ENCODE results near the gene RASL10A.

RASL10A gene

GRCh38 chr22:29302681-29303465, 12.6 kb downstream of the RASL10A start:
- no peak for DNase-seq (ENCODE audit: low read depth)

DNA sequence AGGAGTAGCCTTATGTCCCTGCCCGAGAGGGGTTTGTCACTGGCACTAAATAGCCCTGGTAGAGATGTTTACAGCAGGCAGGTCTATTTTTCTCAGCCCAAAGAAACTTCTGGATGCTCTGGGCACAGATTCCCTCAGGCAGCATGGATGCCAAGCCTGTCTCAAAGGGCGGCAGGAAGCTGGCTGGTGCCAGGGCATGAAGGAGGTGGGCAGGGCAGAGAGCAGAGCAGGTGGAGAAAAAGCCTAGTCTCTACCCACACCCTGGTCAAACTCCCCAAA, 13.2 kb downstream of the RASL10A start:
- DNase-seq (ENCODE audit: low read depth) = no peak

GRCh38 chr22:29301716-29302401, 13.6 kb downstream of the RASL10A start:
- DNase-seq (ENCODE audit: low read depth) = no peak

DNA sequence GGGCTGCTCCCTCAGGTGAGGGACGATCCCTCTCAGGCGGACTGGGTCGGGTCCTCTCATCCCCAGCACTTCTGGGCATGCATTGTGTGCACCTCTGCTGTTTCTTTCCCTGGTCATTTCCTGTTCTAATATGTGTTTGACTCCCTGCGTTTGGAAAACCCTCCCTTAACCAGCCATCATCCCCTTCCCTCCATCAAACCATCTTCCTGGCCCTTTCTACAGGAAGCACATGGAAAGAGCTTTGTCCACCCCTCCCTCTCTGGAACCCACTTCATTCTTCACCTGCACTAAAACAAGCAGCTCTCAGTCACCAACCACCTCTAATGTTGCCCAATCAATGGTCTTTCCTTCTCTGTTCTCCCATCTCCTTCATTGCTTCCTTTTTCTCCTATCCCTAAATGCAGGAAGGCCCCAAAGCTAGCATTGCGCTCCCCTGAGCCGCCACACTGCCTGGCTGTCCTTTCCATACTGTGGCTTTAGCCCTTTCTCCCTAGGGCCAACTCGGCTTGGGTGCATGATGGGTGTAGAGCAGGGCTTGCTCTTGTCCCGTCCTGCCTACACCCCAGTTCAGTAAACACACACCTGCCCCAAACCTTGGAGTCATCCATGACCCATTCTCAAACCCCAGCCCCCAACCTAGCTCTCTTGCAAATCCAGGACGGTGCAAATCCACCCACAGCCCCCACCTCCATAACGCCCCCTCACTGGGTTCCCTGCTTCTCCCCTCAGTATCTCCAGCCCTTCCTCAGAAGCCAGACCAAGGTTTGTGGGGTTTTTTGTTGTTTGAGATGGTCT, 14.5 kb downstream of the RASL10A start:
- no peak for DNase-seq (ENCODE audit: low read depth)

- DNase-seq (ENCODE audit: low read depth) = no peak
These were observed 15.1 kb downstream of the RASL10A start for GRCh38 chr22:29300467-29300806.

- no peak for DNase-seq (ENCODE audit: low read depth)
These were observed 16.2 kb downstream of the RASL10A start for GRCh38 chr22:29299136-29299900.

DNA sequence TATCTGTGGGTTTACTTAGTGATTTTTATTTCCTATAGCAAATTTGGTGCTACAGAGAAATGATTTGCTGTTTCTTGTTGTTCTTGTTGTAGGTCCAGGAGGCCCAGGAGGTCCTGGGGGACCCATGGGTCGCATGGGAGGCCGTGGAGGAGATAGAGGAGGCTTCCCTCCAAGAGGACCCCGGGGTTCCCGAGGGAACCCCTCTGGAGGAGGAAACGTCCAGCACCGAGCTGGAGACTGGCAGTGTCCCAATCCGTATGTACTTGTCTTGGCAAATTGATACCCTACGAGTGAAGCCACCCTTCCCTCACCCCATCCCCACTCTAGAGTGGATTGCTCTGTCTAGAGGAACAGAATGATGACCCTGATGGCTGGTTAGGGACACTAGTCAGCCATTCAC, 16.9 kb downstream of the RASL10A start:
- DNase-seq (ENCODE audit: low read depth) = no peak

DNA sequence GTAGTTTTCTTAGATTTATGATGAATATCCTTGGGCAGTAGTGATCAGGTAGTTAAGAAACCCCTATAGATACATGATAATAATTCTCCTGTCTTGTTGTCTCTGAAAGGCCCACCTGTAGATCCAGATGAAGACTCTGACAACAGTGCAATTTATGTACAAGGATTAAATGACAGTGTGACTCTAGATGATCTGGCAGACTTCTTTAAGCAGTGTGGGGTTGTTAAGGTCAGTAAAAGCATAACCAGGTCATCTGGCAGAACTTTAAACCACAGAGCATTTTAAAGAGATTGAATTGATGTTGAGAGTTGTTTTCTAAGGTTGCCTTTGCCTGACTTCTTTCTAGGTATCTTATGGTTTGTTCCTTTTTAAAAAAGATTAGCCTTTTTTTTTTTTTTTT, 23.1 kb downstream of the RASL10A start:
- no peak for DNase-seq (ENCODE audit: low read depth)

DNA sequence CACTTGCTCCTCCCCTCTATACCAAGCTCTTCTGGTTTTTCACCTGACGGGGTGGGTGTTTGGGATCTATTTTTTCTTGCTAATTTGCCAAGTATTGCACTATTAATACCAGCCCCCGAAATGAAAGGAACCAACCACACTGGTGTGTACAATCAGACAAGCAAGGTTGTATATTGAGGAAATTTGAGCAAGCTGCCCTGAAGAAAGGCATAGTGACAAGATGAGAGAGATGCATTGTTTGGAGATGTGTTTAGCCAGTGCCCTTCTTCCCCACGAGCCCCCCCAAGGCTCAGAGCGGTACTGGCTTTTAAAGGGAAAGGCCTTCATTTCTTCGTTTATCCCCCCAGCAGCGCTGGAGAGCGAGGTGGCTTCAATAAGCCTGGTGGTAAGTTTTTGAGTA, 24.3 kb downstream of the RASL10A start:
- no peak for DNase-seq (ENCODE audit: low read depth)

DNA sequence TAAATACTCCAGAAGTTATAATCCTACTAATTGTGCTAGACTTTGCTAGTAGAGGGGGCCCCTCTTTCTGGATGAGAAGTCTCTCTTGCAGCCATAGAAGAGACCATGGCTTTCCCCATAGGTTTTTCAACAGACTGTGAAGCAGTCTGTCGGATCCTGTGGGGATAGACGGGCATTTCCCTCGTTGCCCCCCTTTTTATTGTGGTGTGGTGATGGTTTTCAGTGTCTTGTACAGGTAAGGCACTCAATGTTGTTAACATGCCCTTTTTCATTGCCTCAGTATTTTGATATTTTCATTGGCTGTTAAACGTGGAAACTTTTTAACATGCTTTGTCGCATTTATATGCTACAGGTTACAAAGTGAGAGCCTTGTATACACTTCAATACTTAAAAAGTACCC, 25.4 kb downstream of the RASL10A start:
- DNase-seq (ENCODE audit: low read depth) = no peak

DNA sequence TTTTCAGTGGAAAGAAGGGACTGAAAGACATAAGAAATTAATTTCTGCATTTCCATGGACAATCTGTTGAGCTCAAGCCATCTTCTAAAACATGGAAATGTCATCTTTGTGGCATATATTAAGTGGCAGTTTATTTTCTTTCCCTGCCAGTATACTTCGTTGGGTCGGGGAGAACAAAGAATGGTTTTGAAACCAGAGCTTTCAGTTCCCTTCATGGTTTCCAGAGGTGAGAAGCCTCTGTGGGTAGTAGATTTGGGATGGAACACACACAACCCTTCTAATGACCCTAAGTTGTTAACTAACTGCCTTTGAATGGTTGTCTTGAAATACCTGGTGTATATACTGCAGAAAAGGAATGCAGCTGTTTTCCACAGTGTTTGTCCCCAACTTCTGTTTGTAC, 26.7 kb downstream of the RASL10A start:
- no peak for DNase-seq (ENCODE audit: low read depth)

DNA sequence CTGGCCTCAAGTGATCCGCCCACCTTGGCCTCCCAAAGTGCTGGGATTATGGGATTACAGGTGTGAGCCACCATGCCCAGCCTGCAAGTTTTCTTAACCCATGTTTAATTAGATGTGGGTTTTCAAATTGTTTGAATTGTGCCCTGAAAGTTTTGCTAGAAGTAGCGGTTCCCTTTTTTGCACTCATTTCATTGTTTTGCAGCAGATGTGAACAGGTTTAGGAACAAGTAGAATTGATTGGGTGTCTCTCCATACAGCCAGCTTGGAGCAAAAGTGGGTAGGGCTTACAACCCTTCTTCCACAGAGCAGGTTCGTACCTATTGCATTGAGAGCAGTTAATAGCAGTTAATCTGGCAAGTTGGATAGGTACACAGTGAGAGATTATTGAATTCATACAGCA, 31.3 kb downstream of the RASL10A start:
- no peak for DNase-seq (ENCODE audit: low read depth)

DNA sequence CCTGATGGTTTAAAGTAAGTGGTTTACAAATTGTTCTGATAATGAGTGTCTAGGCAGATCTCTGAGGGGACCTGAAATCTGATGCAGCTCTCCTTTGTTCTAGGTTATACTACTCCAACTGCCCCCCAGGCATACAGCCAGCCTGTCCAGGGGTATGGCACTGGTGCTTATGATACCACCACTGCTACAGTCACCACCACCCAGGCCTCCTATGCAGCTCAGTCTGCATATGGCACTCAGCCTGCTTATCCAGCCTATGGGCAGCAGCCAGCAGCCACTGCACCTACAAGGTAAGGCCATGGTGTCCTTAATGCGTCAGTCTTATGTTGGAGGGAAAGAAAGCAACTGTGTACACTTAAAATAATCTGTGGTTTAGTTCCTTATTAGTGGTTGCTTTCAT, 37.6 kb downstream of the RASL10A start:
- no peak for DNase-seq (ENCODE audit: low read depth)

GRCh38 chr22:29275819-29276565, 39.5 kb downstream of the RASL10A start:
- no peak for DNase-seq (ENCODE audit: low read depth)

DNA sequence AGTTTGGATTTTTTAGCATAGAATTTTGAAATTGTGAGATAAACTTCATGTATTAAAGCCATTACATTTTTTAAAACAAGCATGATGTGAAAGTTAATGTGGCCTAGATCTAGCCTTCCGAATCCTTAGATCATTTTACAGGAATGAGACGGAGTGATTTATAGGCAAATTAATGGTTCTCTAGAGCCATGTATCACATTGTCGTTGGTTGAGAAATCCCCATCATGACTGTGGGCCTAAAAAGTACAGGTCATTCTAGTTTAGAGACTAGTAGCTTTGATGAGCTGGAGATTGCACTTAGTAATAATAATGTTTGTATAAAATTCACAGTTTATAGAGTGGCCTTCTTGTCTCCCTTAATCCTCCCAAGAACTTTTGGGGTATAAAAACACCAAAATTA, 40.3 kb downstream of the RASL10A start:
- DNase-seq (ENCODE audit: low read depth) = no peak

DNA sequence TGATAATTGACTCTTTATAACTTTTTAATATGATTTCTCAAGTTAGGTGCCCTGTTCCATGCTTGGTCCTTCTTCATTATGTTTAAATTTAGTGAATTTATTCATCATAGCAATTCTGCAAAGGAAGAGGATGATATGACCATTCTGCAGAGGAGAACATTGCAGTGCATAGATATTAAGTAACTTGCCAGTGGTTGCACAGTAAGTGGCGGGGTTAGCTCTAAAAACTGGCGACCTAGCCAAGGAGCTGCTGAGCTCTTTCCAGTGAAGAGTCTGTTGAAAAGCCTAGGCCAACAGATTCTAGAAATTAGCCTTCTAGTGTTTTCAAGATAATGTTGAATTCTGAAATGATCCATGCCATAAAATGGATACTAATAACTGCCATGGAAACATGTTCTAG, 42.9 kb downstream of the RASL10A start:
- no peak for DNase-seq (ENCODE audit: low read depth)

DNA sequence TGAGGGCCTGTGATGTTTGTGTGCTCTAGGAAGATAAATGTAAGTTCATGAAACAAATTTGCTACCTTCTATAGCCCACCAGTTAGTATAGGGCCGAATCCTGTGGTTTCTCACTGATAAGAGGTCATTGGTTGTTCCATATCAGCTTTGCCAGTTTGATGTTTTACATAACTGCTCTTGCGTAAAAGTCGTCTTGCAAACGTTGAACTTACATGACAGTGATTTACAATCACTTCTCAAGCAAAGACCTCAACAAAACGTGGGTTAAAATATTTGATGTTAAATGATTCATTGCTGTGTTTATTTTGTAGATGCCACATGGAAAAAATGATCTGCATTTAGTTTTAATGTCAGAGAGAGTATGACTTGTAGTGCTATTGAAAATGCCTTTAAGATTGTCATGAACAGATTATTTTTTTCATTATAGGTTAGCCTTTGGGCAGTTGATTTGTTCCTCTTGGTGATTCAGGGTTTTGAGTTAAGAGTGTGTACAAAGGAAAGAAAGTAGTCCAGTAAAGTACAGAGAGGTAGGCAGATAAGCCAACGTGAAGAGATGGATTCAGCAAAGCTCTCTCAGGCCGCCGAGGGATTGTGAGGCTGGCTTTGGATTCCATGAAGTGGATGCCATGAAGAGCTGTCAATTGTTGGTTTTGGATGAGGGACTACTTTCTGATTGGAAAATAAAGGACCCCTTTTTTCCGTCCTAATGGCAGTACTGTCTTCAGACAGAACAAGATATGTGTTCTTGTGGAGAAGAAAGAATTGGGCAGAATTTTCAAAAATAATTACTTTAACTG, 44.8 kb downstream of the RASL10A start:
- no peak for DNase-seq (ENCODE audit: low read depth)

GRCh38 chr22:29269731-29270474, 45.6 kb downstream of the RASL10A start:
- no peak for DNase-seq (ENCODE audit: low read depth)

DNA sequence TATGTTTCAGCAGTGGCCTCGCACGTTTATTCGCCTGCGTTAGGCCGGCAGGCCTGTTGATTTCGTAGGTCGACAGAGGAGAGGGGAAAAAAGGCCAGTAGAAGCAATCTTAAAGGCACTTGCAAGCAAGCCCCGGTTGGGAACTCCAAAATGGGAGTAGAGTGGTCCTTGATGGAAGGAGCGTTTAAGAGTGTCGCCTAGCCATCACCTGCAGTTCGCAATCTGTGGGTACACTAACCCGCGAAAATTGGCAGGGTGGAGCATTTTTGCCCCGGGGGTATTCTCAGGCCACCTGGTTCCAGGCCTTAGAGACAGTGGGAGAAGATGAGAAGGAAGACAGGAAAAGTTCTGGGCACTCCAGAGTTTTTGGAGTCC, 46.3 kb downstream of the RASL10A start:
- DNase-seq (ENCODE audit: low read depth) = no peak

DNA sequence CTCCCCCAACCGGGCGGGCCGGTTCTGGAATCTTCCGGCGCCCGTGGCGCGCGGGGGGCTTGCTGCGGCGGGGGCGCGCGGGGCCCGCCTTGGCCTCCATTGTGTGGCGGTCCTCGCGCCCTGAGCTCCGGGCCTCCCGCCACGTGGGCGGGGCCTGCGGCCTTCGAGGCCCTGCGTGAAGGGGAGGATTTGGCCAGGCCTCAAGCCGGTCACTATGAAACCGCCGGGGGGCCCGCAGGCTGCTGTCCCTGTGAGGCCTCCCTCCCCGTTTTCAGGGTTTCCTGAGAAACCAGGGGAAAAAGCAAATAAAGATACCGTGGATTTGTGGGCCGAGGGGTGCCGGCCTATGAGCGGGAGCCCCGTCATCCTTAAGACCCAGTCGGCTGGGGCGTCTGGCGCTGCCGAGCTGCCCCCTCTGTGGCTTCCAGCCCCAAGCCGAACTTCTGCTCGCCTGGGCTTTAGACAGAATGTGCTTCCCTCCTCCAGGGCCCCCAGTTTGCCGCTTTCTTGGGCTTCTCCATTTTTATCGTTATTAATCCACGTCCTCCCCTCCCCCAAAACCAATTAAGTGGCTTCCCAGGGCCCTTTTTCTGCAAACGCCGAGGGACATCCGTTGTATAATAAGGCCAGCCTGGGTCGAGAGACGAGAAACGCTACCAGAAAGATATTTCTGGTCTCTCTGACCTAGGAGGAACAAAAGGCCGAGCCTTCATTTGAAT, 46.8 kb downstream of the RASL10A start:
- DNase-seq (ENCODE audit: low read depth) = peak; percentile 34

Data from GM04504 (cell line).